Memory B cell (primary cell): Measurements from ENCODE around the gene DHX40.
A peak's percentile ranks its signal among the peaks of the same experiment; 100 is the strongest.
"Not testable (repeated sequence)": the region's sequence is repeated elsewhere in the genome, so short reads cannot be mapped to it uniquely, and the experiment has no call there.

ENCODE experiments used
- ATAC-seq: fragments of 150-1000 bp; cut with Tn5 transposase; 2 replicates; pipeline ENCODE4 v1.10.0; 2021; ENCODE audit warnings: low read depth, mild to moderate bottlenecking, moderate library complexity
- DNase-seq, 2 donors: peaks; one replicate each; pipeline ENCODE4 v3.0.0; 2022; ENCODE audit warnings: low spot score in 2 of 2
- H3K27ac Mint-ChIP-seq: one replicate; pipeline ENCODE4 v1.8.0; 2022; ENCODE audit warnings: mild to moderate bottlenecking, moderate library complexity, mixed read lengths
- H3K27me3 Mint-ChIP-seq: one replicate; pipeline ENCODE4 v1.8.0; 2022; ENCODE audit warnings: mixed read lengths
- H3K36me3 Mint-ChIP-seq: one replicate; pipeline ENCODE4 v1.8.0; 2022; ENCODE audit warnings: mild to moderate bottlenecking, mixed read lengths
- H3K4me1 Mint-ChIP-seq: one replicate; pipeline ENCODE4 v1.8.0; 2022; ENCODE audit warnings: mixed read lengths
- H3K4me3 Mint-ChIP-seq: one replicate; pipeline ENCODE4 v1.8.0; 2022; ENCODE audit warnings: mild to moderate bottlenecking, moderate library complexity, mixed read lengths
- H3K9me3 Mint-ChIP-seq: one replicate; pipeline ENCODE4 v1.8.0; 2022; ENCODE audit warnings: mixed read lengths

DHX40 gene

GRCh38 chr17:59538195-59538909 is 27.1 kb upstream of the DHX40 start:
- Mint-ChIP-seq H3K27me3 (peaks cover 10% of the 10 kb centered on the region), H3K4me1 (peaks cover 7% of the 10 kb centered on the region), H3K36me3 (no peaks in the 10 kb centered on the region), H3K9me3 (peaks cover 7% of the 10 kb centered on the region), H3K27ac (no peak overlapping the region), H3K4me3 (no peak overlapping the region)
- DNase-seq (no peak), ATAC-seq (no peak)

- Mint-ChIP-seq H3K9me3 (peaks cover 5% of the 10 kb centered on the region), H3K36me3 (no peaks in the 10 kb centered on the region), H3K27ac (no peak overlapping the region), H3K4me1 (peaks cover 3% of the 10 kb centered on the region), H3K27me3 (peaks cover 10% of the 10 kb centered on the region), H3K4me3 (no peak overlapping the region)
- ATAC-seq (no peak), DNase-seq (no peak)
These were observed 22.3 kb upstream of the DHX40 start for GRCh38 chr17:59542960-59543635.

- H3K4me3 Mint-ChIP-seq, result no peak overlapping the region
- no peaks in the 10 kb centered on the region for H3K4me1 Mint-ChIP-seq
- H3K27me3 Mint-ChIP-seq, result peaks cover 5% of the 10 kb centered on the region
- ATAC-seq (no peak), DNase-seq (no peak)
- no peaks in the 10 kb centered on the region for H3K36me3 Mint-ChIP-seq
- H3K27ac Mint-ChIP-seq, result no peak overlapping the region
- no peaks in the 10 kb centered on the region for H3K9me3 Mint-ChIP-seq
These were observed 19.5 kb upstream of the DHX40 start for GRCh38 chr17:59545942-59546341.

GRCh38 chr17:59547131-59547915 is 18.1 kb upstream of the DHX40 start:
- H3K27ac Mint-ChIP-seq, result no peak overlapping the region

GRCh38 chr17:59548985-59549384 is 16.4 kb upstream of the DHX40 start:
- not testable (repeated sequence) for DNase-seq, H3K4me1 Mint-ChIP-seq, ATAC-seq, H3K36me3 Mint-ChIP-seq, H3K27ac Mint-ChIP-seq, H3K27me3 Mint-ChIP-seq, H3K4me3 Mint-ChIP-seq, H3K9me3 Mint-ChIP-seq

More at GRCh38 chr17:59547131-59547915, 18.1 kb upstream of the DHX40 start:
- no peak for ATAC-seq
- no peak for DNase-seq
- Mint-ChIP-seq H3K36me3 (no peaks in the 10 kb centered on the region), H3K4me1 (no peaks in the 10 kb centered on the region), H3K4me3 (no peak overlapping the region), H3K27me3 (peaks cover 2% of the 10 kb centered on the region), H3K9me3 (no peaks in the 10 kb centered on the region)

- peaks cover 5% of the 10 kb centered on the region for H3K27me3 Mint-ChIP-seq
- H3K4me1 Mint-ChIP-seq, result no peaks in the 10 kb centered on the region
- no peak for ATAC-seq
These were observed 14.7 kb upstream of the DHX40 start for GRCh38 chr17:59550703-59551102.

GRCh38 chr17:59558039-59558438 is 7.4 kb upstream of the DHX40 start:
- Mint-ChIP-seq H3K27ac (no peak overlapping the region), H3K4me3 (no peak overlapping the region), H3K9me3 (no peaks in the 10 kb centered on the region), H3K4me1 (no peaks in the 10 kb centered on the region), H3K36me3 (no peaks in the 10 kb centered on the region), H3K27me3 (peaks cover 5% of the 10 kb centered on the region)
- ATAC-seq (no peak), DNase-seq (no peak)

More at GRCh38 chr17:59550703-59551102, 14.7 kb upstream of the DHX40 start:
- H3K36me3 Mint-ChIP-seq, result no peaks in the 10 kb centered on the region
- no peaks in the 10 kb centered on the region for H3K9me3 Mint-ChIP-seq
- no peak for DNase-seq
- no peak overlapping the region for H3K27ac Mint-ChIP-seq
- no peak overlapping the region for H3K4me3 Mint-ChIP-seq

- no peak overlapping the region for H3K27ac Mint-ChIP-seq
- no peaks in the 10 kb centered on the region for H3K9me3 Mint-ChIP-seq
These were observed 6.5 kb upstream of the DHX40 start for GRCh38 chr17:59558953-59559352.

GRCh38 chr17:59561042-59561441 is 4.4 kb upstream of the DHX40 start:
- Mint-ChIP-seq H3K4me3 (no peak overlapping the region), H3K9me3 (no peaks in the 10 kb centered on the region), H3K4me1 (no peaks in the 10 kb centered on the region), H3K27ac (no peak overlapping the region), H3K27me3 (no peaks in the 10 kb centered on the region), H3K36me3 (no peaks in the 10 kb centered on the region)
- DNase-seq (no peak), ATAC-seq (no peak)

More at GRCh38 chr17:59558953-59559352, 6.5 kb upstream of the DHX40 start:
- ATAC-seq (no peak), DNase-seq (no peak)
- Mint-ChIP-seq H3K4me3 (no peak overlapping the region), H3K27me3 (peaks cover 4% of the 10 kb centered on the region), H3K4me1 (no peaks in the 10 kb centered on the region), H3K36me3 (no peaks in the 10 kb centered on the region)

- no peaks in the 10 kb centered on the region for H3K36me3 Mint-ChIP-seq
- H3K9me3 Mint-ChIP-seq, result no peaks in the 10 kb centered on the region
- DNase-seq, result peak in 1 of 2 donors; percentile 38
- H3K27ac Mint-ChIP-seq, result peak overlapping the region; percentile 96
- no peaks in the 10 kb centered on the region for H3K4me1 Mint-ChIP-seq
- ATAC-seq, result peak; percentile 49
- no peaks in the 10 kb centered on the region for H3K27me3 Mint-ChIP-seq
- H3K4me3 Mint-ChIP-seq, result peak overlapping the region; percentile 92
These were observed 532 bp downstream of the DHX40 start for GRCh38 chr17:59565959-59566324.

GRCh38 chr17:59569151-59569550 is 3.7 kb downstream of the DHX40 start:
- not testable (repeated sequence) for H3K4me1 Mint-ChIP-seq, H3K36me3 Mint-ChIP-seq, H3K4me3 Mint-ChIP-seq, DNase-seq, H3K9me3 Mint-ChIP-seq, ATAC-seq, H3K27me3 Mint-ChIP-seq, H3K27ac Mint-ChIP-seq

- H3K27ac Mint-ChIP-seq, result no peak overlapping the region
- H3K27me3 Mint-ChIP-seq, result no peaks in the 10 kb centered on the region
- H3K4me1 Mint-ChIP-seq, result no peaks in the 10 kb centered on the region
- H3K9me3 Mint-ChIP-seq, result no peaks in the 10 kb centered on the region
- H3K36me3 Mint-ChIP-seq, result peaks cover 11% of the 10 kb centered on the region
- H3K4me3 Mint-ChIP-seq, result no peak overlapping the region
- ATAC-seq, result no peak
- DNase-seq, result no peak
These were observed 7.0 kb downstream of the DHX40 start for GRCh38 chr17:59572301-59572924.

- not testable (repeated sequence) for ATAC-seq, H3K4me3 Mint-ChIP-seq, DNase-seq, H3K27ac Mint-ChIP-seq, H3K9me3 Mint-ChIP-seq, H3K4me1 Mint-ChIP-seq, H3K36me3 Mint-ChIP-seq, H3K27me3 Mint-ChIP-seq
These were observed 18.8 kb downstream of the DHX40 start for GRCh38 chr17:59584168-59584567.

- no peaks in the 10 kb centered on the region for H3K9me3 Mint-ChIP-seq
- H3K4me1 Mint-ChIP-seq, result no peaks in the 10 kb centered on the region
- DNase-seq (no peak), ATAC-seq (no peak)
- peaks cover 27% of the 10 kb centered on the region for H3K36me3 Mint-ChIP-seq
- no peaks in the 10 kb centered on the region for H3K27me3 Mint-ChIP-seq
- H3K27ac Mint-ChIP-seq, result no peak overlapping the region
- H3K4me3 Mint-ChIP-seq, result no peak overlapping the region
These were observed 34.8 kb downstream of the DHX40 start for GRCh38 chr17:59600169-59600568.
